Kidney (tissue), 14 donors: ENCODE data around the gene PLXNA2. TPM values are rescaled to one million over a fixed set of nuclear protein-coding genes. Genes with fewer than 3 reads are reported as not detected.

Experiments
- DNase-seq, 5 donors: peaks; one replicate each; pipeline ENCODE4 v3.0.0-alpha.2; 2013 to 2020
- FAIRE-seq: peaks from 2 replicates; lab custom pipeline; 2012; peaks lifted over from hg19 to GRCh38; lab: Jason Lieb, UNC
- H3K27ac ChIP-seq, 2 donors: one replicate each; pipeline ENCODE4 v1.7.0; 2013; ENCODE audit warnings: low read depth in 2 of 2, low read length in 2 of 2, inconsistent platforms in 1 of 2
- H3K27me3 ChIP-seq: one replicate; pipeline ENCODE4 v1.7.1; 2013; ENCODE audit warnings: low read length, inconsistent platforms; ENCODE audit not compliant: control insufficient read depth, insufficient read depth
- H3K36me3 ChIP-seq, 3 donors: one replicate each; pipeline versions ENCODE4 v1.7.0 to v1.7.1; 2013; ENCODE audit warnings: low read length in 3 of 3, control low read depth in 1 of 3, inconsistent platforms in 1 of 3; ENCODE audit not compliant: insufficient read depth in 3 of 3, control insufficient read depth in 2 of 3
- H3K4me1 ChIP-seq, 3 donors: one replicate each; pipeline versions ENCODE4 v1.7.0 to v1.7.1; 2013; ENCODE audit warnings: low read length in 3 of 3, inconsistent platforms in 1 of 3, low read depth in 1 of 3; ENCODE audit not compliant: control insufficient read depth in 2 of 3, insufficient read depth in 2 of 3
- H3K4me3 ChIP-seq, 3 donors: one replicate each; pipeline versions ENCODE4 v1.7.0 to v1.8.1; 2013; ENCODE audit warnings: low read length in 3 of 3, control low read depth in 1 of 3, inconsistent platforms in 1 of 3
- H3K9ac ChIP-seq, 3 donors: one replicate each; pipeline versions ENCODE4 v1.7.0 to v1.7.1; 2013; ENCODE audit warnings: low read length in 3 of 3, control low read depth in 1 of 3, inconsistent platforms in 1 of 3
- H3K9me3 ChIP-seq, 3 donors: one replicate each; pipeline versions ENCODE4 v1.7.0 to v1.7.1; 2013; ENCODE audit warnings: low read length in 3 of 3, control low read depth in 1 of 3, inconsistent platforms in 1 of 3; ENCODE audit not compliant: control insufficient read depth in 2 of 3, insufficient read depth in 1 of 3
- intact Hi-C: fragments of 100-400 bp; cut with DNase I; formaldehyde crosslinking; loops from one replicate; pipeline ENCODE4 v1.11.1; 2022
- polyA plus RNA-seq: library from polyadenylated mRNA; stranded (reverse); fragments of 350-450 nt; fragmentation: Illumina TruSeq; extraction: RNeasy Lipid Tissue Mini Kit (QIAGEN cat#74804); gene quantifications from one replicate; pipeline ENCODE4 v1.2.3, GENCODE V29; 2014; ENCODE audit warnings: low read depth, low replicate concordance; ENCODE audit not compliant: insufficient read depth
- total RNA-seq: library from RNA; stranded (reverse); fragmentation: NEBNext Ultra II Directional; extraction: Animal tissue kit (Norgen Biotek cat#: 25700); gene quantifications from one replicate; pipeline ENCODE4 v1.2.1, GENCODE V29; 2021
- TF ChIP-seq, protein P1 (sequence below): IDR thresholded peaks from 3 replicates; pipeline ENCODE4 v1.5.1; 2012; ENCODE audit warnings: mild to moderate bottlenecking, moderate library complexity, borderline replicate concordance; ENCODE audit not compliant: insufficient read depth; ENCODE audit errors: extremely low read depth
- donor health status: control.
- donor health status: control.
- donor health status: control.
- donor health status: control.
- donor health status: control.
- donor health status: DM: yes; HTN: yes; CAD: no.
- donor health status: Normal renal cell carcinoma (clear cell type).

Gene PLXNA2
- total and polyA plus RNA-seq, 2 donors from 2014 or later, result 2.4 to 27.9 TPM

DNA sequence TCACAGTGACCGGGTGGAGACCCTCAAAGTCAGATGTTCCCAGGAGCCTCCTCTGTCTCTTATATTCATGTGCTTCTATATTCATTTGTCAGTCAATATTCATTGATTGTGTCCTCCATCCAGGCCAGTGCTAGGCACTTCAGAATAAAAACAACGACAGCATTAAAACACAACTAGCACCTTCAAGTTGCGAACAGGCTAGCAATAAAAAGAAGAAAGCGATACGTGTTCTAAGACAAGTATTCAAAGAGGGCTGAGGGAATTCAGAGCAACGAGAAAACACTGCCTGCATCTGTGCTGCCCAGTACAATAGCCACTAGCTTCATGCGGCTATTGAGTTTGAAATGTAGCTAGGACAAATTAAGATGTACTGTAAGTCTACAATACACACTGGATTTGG, 138.0 kb downstream of the PLXNA2 start:
- TF ChIP-seq, protein P1, sequence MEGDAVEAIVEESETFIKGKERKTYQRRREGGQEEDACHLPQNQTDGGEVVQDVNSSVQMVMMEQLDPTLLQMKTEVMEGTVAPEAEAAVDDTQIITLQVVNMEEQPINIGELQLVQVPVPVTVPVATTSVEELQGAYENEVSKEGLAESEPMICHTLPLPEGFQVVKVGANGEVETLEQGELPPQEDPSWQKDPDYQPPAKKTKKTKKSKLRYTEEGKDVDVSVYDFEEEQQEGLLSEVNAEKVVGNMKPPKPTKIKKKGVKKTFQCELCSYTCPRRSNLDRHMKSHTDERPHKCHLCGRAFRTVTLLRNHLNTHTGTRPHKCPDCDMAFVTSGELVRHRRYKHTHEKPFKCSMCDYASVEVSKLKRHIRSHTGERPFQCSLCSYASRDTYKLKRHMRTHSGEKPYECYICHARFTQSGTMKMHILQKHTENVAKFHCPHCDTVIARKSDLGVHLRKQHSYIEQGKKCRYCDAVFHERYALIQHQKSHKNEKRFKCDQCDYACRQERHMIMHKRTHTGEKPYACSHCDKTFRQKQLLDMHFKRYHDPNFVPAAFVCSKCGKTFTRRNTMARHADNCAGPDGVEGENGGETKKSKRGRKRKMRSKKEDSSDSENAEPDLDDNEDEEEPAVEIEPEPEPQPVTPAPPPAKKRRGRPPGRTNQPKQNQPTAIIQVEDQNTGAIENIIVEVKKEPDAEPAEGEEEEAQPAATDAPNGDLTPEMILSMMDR, result no peak
- intact Hi-C loops, result no loop called here
- no peak overlapping the region for H3K27ac ChIP-seq
- no peak overlapping the region for H3K4me3 ChIP-seq
- no peaks in the 10 kb centered on the region for H3K27me3 ChIP-seq
- no peaks in the 10 kb centered on the region for H3K36me3 ChIP-seq
- FAIRE-seq (no peak), DNase-seq (no peak)
- no peak overlapping the region for H3K9ac ChIP-seq
- no peaks in the 10 kb centered on the region for H3K4me1 ChIP-seq
- H3K9me3 ChIP-seq, result no peaks in the 10 kb centered on the region

DNA sequence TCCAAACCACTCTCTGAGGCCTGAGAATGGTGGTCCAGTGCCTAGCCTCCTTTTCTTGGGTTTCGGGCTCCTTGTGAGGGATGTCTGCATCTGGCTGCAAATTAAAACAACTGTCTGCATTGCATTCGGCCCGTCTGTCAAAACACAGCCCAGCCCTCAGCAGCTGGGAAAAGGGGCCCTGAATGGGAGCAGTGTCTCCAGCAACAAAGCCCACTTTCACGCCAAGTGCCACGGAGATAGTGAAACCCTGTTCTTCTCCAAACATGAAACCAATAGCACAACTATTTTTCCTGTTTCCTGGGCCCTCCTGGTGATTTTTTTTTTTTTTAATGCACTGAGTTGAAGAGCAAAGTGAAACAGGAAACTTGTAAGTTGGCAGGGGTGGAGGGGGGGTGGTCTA, 138.4 kb downstream of the PLXNA2 start:
- H3K9me3 ChIP-seq, result no peaks in the 10 kb centered on the region
- H3K9ac ChIP-seq, result no peak overlapping the region
- H3K27me3 ChIP-seq, result no peaks in the 10 kb centered on the region
- H3K4me1 ChIP-seq, result no peaks in the 10 kb centered on the region
- no peak overlapping the region for H3K27ac ChIP-seq
- intact Hi-C loops, result no loop called here
- TF ChIP-seq, protein P1, result no peak
- no peak for FAIRE-seq
- H3K36me3 ChIP-seq, result no peaks in the 10 kb centered on the region
- no peak for DNase-seq
- no peak overlapping the region for H3K4me3 ChIP-seq

DNA sequence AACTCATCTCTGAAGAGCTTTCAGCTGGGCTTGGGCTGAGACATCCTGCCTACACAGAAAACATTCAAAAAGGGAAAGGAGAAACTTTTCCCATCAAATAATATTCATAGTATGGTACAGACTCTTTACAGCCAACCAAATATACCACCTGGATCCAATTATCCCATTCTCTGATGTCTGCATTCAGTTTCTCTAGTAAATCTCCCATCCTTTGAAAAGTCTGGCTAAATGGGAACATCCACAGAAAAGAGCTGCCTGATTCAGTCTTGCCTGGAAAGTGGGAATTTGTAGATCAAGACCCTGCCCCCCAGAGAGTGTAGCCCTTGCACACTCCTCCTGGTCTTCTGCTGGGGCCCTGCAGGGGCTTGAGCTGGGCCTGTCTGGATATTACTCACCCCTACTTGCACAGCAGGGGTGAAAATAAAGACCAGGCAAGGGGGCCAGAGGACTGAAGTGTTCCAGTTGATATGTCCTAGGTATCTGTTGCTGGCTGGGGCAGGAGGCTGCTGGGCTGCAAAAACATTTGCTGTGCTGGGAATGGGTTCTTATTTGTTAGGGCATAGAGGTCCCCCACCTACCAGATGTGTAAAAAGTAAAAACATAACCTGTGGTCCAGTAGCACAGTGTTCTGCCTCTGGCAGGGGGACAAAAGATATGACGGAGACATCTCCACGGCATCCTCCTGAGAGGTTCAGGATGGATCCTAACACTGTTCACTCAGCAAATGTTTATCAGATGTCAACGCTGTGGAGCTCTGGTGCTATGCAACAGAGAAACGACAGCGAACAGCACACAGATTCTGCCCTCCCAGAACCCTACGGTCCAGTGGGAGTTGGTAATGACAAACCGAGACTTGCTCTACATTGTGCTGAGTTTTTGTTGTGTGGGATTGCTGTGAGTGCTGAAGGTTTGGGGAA, 140.3 kb downstream of the PLXNA2 start:
- no peak for FAIRE-seq
- intact Hi-C loops, result no loop called here
- Histone ChIP-seq H3K27me3 (no peaks in the 10 kb centered on the region), H3K9ac (no peak overlapping the region), H3K27ac (no peak overlapping the region), H3K9me3 (no peaks in the 10 kb centered on the region), H3K4me1 (no peaks in the 10 kb centered on the region), H3K36me3 (no peaks in the 10 kb centered on the region), H3K4me3 (no peak overlapping the region)
- no peak for DNase-seq
- TF ChIP-seq, protein P1, result no peak
